GM18526 (cell line): Measurements from ENCODE around the gene LTK.

ENCODE experiments used
- POLR2A ChIP-seq: IDR thresholded peaks from 3 replicates; pipeline ENCODE4 v1.6.1; 2011; ENCODE audit not compliant: insufficient read length; ENCODE audit errors: extremely low read depth

The LTK gene

GRCh38 chr15:41474941-41475340 lies 38.7 kb downstream of the LTK start:
- no peak for TF ChIP-seq POLR2A

GRCh38 chr15:41474436-41474835 lies 39.2 kb downstream of the LTK start:
- no peak for TF ChIP-seq POLR2A

GRCh38 chr15:41473418-41473817 lies 40.2 kb downstream of the LTK start:
- no peak for TF ChIP-seq POLR2A

GRCh38 chr15:41466711-41467110 lies 46.9 kb downstream of the LTK start:
- TF ChIP-seq POLR2A, result no peak

GRCh38 chr15:41465822-41466421 lies 47.7 kb downstream of the LTK start:
- no peak for TF ChIP-seq POLR2A

- TF ChIP-seq POLR2A, result no peak
Measured at GRCh38 chr15:41464889-41465580, 48.6 kb downstream of the LTK start.

GRCh38 chr15:41462084-41462795 lies 51.4 kb downstream of the LTK start:
- TF ChIP-seq POLR2A, result no peak
